Anterior cingulate cortex (tissue), 58 donors: ENCODE results near the gene GPT2.
"Not testable (repeated sequence)": the region's sequence is repeated elsewhere in the genome, so short reads cannot be mapped to it uniquely, and the experiment has no call there.

Source experiments
- DNase-seq, 58 donors: peaks; one replicate each; lab custom pipeline; 2025; lab: John Stamatoyannopoulos, UW

Gene GPT2

DNA sequence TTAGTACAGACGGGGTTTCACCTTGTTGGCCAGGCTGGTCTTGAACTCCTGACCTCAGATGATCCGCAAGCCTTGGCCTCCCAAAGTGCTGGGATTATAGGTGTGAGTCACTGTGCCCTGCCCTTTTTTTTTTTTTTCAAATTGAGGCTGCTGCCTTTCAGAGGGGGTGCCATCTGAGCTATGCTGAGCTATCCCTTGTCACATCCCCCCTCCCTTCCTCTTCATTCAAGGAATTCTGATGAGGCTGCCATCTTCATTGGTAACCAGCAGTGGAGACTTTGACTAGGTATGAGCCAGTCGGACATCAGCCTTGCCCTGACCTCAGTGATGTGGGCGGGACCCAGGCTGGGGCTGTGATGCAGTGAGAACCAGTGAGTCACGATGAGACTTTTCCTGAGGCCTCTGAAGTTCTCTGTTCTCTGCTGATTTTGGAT is 24.4 kb upstream of the GPT2 start:
- peak in 2 of 58 donors; percentile 1 to 8 for DNase-seq

DNA sequence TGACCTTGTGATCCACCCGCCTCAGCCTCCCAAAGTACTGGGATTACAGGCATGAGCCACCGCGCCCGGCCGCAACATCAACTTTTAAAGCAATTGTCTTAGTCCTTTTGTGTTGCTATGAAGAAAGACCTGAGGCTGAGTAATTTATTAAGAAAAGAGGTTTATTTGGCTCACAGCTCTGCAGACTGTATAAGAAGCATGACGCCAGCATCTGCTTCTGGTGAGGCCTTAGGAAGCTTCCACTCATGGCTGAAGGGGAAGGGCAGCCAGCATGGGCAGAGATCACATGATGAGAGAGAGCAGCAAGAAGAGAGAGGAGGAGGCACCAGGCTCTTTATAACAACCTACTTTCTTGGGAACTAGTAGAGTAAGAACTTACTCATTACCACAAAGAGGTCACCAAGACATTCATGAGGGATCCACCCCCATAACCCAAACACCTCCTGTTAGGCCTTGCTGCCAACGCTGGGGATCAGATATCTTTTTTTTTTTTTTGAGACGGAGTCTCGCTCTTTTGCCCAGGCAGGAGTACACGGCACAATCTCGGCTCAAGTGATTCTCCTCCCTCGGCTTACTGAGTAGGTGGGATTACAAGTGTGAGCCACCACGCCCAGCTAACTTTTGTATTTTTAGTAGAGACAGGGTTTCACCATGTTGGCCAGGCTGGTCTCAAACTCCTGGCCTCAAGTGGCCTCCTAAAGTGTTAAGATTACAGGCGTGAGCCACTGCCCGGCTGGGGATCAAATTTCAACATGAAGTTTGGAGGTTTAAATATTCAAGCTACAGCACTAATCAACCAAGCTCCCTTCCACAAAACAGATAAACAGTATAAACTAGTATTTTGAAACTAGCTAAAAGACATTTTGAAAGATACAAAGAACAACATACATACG is 21.4 kb upstream of the GPT2 start:
- no peak for DNase-seq

DNA sequence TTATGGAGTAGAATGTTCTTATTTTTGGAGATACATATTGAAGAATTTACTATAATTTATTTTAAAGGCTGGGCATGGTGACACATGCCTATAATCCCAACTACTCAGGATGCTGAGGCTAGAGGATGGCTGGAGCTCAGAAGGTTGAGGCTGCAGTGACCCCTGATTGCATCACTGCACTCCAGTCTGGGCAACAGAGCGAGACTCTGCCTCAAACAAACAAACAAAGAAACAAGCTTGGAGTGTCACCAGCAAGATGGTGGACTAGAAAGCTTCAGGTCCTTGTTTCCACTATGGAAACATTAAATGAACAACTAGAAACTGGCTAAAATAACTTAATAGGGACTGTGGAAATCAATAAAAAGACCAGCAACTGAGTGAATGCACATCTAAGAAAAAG is 17.9 kb upstream of the GPT2 start:
- no peak for DNase-seq

DNA sequence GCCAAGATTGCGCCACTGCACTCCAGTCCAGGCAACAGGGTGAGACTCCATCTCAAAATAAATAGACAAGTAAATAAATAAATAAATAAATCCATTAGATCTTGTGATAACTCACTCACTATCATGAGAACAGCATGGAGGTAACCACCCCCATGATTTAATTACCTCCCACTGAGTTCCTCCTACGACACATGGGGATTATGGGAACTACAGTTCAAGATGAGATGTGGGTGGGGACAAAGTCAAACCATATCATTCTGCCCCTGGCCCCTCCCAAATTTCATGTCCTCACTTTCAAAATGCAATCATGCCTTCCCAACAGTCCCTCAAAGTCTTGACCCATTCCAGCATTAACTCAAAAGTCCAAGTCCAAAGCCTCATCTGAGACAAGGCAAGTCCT is 16.7 kb upstream of the GPT2 start:
- DNase-seq: not testable (repeated sequence)

DNA sequence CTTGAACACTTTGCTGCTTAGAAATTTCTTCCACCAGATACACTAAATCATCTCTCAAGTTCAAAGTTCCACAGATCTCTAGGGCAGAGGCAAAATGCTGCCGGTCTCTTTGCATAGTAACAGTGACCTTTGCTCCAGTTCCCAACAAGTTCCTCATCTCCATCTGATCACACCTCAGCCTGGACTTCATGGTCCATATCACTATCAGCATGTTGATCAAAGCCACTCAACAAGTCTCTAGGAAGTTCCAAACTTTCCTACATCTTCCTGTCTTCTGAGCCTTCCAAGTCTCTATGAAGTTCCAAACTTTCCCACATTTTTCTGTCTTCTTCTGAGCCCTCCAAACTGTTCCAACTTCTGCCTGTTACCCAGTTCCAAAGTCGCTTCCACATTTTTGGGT is 15.3 kb upstream of the GPT2 start:
- not testable (repeated sequence) for DNase-seq

DNA sequence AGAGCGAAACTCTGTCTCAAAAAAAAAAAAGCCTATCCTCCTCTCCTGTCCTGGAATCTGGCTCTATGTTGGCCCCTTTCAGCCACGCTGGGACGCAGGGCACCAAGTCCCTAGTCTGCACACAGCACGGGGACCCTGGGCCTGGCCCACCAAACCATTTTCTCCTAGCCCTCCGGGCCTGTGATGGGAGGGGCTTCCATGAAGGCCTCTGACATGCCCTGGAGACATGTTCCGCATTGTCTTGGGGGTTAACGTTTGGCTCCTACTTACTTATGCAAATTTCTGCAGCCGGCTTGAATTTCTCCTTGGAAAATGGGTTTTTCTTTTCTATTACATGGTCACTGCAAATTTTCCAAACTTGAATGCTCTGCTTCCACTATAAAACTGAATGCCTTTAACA is 12.6 kb upstream of the GPT2 start:
- DNase-seq: no peak

DNA sequence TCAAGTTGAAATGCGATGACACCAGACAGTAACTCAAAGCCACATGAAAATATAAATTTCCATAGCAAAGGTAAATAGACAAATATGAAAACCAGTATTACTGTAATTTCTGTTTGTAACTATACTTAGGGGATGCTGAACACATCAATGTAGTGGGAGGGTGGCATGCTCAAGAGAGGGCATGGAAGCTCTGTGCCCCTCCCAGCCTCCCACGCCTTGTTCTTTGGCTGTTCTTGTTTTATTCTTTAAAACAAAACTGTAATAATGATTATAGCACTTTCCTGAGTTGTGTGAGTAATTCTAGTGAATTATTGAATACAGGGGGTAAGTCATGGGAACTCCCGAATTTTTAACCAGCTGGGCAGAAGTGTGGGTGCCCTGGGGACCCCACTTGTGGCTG is 11.0 kb upstream of the GPT2 start:
- no peak for DNase-seq

DNA sequence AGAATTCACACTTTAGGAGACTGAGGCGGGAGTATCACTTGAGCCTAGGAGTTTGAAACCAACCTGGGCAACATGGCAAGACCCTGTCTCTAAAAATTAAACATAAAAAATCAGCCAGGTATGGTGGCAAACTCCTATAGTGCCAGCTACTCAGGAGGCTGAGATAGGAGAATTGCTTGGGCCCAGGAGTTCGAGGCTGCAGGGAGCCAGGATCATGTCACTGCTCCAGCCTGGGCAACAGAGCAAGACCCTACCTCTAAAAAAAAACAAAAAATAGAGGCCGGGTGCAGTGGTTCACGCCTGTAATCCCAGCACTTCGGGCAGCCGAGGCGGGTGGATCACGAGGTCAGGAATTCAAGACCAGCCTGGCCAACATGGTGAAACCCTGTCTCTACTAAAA is 8.9 kb upstream of the GPT2 start:
- DNase-seq: no peak

DNA sequence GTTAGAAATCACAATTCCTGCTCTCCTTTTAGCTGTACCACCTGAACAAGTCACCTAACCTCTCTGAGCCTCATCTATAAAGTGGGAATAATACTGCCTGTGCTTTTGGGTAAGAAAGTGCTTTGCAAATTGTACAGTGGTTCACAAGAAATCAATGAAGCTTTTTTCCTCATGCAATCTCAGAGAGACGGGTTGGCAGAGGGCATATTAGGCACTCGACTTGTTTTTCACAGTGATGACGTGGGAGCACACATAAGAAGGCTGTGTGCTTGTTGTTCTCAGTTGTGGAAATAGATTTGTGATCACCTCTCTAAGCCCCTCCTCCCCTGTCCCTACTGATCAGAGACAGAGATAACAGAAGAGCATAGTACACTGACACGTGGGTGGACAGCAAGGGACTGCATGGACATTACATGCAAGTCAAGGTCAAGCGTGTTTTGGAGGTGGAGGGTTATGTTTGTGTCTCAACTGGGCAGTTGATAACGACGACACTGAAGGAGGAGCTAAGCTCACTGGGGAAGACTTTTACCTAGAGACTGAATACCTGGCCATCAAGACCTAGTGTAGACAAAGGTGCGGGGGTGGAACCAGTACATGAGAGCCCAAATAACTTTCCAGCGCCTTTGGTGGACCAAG is 1.7 kb upstream of the GPT2 start:
- DNase-seq: no peak

DNA sequence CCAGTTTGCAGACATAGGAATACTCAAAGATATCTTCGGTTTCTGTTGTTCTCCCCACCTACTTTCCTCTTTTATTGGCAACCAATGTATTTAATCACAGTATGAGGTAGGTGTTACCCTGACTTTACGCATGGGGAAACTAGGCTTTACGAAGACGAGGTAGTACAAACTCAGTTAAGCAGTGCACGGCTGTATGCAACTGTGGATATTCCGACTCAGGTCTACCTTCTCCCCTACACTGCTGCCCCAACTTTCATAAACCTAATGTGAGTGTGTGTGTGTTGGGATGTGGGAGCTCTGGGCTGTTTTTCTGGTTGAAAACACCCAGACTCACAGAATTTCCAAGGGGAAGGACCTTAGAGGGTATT is 1.2 kb upstream of the GPT2 start:
- no peak for DNase-seq

DNA sequence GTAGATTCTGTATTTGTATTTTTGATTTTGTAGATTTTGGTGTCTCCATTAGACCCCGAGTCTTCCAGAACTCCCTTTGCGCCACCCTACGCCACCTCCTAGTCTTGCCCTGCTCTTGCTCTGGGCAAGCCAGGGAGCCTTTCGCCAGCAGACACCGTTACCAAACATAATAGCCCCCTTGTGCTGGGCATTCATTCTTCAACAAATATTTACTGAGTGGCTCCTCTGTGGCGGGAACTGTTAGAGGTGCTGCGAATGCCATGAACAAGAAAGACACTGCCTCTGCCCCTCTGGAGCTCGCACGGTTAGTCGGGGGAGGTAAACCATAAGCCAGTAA is 841 bp upstream of the GPT2 start:
- DNase-seq: peak in 28 of 58 donors; percentile 19 to 76 (median 50)

DNA sequence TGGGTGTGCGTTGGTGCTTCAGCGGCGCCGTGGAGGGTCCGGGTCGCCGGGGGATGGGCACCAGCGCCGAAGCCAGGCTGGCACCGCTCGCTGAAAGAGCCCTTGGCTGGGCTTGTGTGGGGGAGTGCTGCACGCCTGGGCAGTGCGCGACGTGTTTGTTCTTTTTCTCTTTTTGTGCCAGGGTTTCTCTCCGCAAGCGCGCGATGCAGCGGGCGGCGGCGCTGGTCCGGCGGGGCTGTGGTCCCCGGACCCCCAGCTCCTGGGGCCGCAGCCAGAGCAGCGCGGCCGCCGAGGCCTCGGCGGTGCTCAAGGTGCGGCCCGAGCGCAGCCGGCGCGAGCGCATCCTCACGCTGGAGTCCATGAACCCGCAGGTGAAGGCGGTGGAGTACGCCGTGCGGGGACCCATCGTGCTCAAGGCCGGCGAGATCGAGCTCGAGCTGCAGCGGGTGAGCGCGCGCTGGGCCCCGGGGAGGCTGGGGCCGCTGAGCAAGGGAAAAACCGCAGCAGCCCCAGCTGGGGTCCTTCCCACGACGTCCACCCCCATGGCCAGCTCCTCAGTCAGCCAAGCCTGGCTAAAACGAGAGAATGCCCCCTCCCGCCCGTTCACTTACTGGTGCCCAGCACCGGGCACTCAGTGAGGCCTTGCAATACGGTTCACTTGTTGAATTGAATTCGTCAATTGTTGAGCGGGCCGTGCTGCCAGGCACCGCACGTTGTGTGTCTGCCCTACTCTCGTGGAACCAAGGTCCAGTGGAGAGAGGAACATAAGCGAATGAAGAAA is 541 bp downstream of the GPT2 start:
- peak in 50 of 58 donors; percentile 25 to 83 (median 59) for DNase-seq

DNA sequence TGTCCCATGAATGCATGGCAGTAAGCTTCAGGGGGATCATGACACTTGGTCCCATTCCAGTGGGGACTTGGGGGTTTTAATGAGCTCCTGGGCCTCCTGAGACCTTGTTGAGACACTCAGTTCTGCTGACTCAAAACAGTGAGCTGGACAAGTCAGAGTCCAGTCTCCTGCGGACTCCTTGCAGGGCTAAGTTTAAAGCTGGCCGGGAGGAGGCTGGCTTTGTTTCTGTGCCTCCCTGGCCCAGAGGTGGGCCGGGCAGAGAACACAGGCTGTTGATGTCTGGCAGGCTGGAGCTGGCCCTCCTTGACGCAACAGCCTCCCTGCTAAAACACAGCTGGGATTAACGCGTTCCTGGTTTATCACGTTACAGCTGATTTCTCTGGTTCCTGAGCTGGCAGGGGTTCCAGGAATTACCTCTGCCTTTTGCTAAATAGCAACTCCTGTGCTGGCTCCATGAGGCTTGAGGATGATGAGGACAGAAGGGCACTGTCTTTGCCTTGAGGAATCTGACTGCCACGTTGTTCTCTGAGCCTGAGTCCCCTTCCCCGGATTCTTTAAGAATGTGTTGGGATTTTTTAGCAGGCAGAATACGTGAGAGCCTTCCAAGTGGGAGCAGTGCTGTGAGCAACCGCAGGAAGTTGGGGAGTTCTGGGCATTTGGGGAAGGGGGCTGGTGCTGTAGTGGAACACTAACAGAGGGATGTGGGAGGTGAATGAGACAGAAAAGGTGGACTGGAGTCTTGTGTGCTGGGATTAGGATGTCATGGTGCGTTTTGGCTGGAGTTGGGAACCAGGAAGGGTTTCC is 2.0 kb downstream of the GPT2 start:
- DNase-seq: peak in 42 of 58 donors; percentile 13 to 74 (median 42)

DNA sequence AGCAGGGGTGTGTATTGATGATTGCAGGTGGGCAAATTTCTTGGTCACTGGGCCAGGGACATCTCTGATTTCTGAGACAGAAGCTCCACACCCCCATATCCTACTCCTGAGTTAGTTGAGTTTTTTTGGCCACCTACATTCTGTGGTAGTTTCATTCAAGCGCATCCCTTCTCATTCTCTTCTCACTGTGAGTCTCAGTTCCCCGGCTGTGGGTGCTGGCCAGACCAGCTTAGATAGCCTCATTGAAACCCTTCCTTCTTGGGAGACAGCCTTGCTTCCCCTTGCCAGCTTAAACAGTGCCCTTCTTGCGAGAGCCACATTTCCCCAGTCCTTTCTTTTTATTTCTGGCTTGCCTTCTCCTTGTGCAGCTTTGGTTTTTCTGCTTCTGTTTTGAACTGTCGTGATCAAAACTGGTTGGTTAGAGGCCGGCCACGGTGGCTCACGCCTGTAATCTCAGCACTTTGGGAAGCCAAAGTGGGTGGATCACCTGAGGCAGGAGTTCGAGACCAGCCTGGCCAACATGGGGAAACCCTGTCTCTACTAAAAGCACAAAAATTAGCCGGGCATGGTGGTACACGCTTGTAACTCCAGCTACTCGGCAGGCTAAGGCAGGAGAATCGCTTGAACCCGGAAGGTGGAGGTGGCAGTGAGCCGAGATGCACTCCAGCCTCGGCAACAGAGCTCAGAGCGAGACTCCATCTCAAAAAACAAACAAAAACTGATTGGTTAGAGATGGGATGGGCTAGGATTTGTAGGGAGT is 2.8 kb downstream of the GPT2 start:
- DNase-seq: peak in 13 of 58 donors; percentile 12 to 61 (median 24)

DNA sequence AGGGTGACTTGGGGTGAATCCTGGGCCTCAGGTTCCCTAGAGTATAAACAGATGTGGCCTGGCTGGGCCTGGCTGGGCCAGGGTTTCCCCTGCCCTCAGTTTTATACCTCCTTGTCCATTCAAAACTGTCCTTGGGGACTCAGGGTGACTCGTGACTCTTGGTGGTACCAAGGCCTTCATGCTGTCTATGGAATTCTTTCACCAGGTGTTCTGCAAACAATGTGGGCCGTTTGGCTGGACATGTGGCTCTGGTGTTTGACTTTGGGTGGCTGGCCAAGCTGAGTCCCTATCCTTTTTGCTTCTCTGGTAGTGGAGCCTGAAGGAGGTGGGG is 3.3 kb downstream of the GPT2 start:
- DNase-seq: no peak

DNA sequence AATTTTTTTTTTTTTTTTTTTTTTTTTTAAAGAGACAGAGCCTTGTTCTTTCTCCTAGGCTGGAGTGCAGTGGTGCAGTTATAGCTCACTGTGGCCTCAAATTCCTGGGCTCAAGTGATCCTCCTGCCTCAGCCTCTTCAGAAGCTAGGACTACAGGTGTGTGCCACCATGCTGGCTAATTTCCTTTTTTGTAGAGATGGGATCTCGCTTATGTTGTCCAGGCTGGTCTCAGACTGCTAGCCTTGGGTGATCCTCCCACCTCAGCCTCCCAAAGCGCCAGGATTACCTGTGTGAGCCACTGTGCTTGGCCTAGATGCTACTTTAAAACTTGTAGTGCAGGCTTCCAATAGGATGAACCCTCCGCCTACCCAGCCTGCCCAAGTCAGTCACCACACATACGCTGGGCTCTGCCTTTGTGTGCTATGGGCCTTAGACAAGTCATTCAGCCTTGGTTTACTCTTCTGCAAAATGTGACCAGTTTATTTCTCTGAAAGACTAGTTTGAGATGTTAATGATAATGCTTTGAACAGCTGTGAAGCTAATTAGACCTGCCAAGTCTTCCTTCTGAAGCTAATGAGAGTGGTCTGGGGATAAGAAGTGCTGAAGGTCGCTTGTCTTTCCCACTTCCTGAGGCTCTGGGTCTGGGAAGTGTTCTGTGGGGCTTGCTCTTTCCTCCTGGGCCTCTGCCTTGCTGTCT is 5.2 kb downstream of the GPT2 start:
- DNase-seq: no peak

DNA sequence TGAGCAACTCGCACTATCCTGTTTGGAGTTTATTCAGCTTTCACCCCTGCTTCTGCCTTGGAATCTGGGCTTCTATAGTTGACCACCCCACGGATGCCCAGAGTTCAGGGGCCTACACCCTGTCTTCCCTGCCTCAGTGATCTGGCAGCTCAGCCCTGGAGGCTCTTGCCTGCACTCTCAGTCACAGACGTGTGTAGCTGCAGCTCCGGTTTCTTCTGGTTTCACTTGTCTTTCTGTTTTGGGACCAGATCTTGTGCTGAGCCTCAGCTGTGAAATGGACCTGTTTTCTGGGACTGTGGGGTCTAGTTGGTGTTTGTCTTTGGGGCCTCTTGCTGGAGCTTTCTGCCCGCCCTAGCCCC is 5.8 kb downstream of the GPT2 start:
- no peak for DNase-seq

DNA sequence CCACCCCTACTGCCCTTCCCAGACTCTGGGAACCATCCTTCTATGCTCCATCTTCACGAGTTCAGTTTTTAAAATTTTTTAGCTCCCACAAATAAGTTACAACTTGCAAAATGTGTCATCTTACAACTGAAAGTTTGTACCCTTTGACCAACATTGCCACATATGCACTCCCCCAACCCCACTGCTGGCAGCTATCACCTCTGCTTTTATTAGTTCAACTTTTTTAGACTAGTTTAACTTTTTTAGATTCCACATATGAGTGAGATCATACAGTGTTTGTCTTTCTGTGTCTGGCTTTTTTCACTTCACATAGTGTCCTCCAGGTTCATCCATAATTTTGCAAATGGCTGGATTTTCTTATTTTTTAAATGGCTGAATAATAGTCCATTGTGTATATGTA is 7.7 kb downstream of the GPT2 start:
- DNase-seq: no peak

DNA sequence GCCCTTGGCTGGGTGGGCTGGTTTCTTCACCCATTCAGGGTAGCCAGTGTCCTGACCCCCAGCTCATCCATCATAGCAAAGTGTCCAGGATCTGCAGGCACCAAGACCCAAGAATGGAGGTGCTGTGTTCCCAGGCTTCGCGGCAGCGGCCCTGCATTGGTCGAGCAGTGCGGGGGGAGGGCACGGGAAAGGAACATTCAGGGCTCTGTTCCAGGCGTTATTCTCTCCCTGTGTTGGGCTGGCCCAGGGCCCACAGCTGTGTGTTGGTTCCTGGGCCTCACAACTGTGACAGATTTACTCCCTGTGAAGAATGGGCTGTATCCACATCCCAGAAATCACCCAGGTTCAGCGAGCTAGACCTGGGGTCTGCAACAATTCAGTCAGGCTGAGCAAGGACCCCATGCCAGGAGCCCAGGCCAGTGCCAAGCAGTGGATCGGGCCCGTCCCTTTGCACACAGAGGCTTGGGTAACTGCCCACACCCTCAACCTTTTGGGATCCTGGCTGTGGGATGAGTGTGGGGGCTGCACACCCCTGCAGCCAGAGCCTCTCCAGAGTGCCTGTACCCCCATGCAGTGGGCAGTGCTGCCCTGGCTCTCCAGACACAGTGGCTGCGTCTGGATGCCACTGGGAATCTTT is 10.0 kb downstream of the GPT2 start:
- DNase-seq: peak in 51 of 58 donors; percentile 25 to 82 (median 65)
